HG03280 (cell line): ENCODE results near the gene DNAAF8.
A peak's percentile ranks its signal among the peaks of the same experiment; 100 is the strongest.

ENCODE experiments used
- ATAC-seq: cut with Tn5 transposase; IDR thresholded peaks from one replicate; pipeline ENCODE4 v1.9.1; 2021; ENCODE audit warnings: mild to moderate bottlenecking, moderate library complexity; ENCODE audit not compliant: unreplicated experiment

DNAAF8 gene

GRCh38 chr16:4750896-4751295 lies 16.6 kb downstream of the DNAAF8 start:
- ATAC-seq, result no peak

- no peak for ATAC-seq
These were observed 18.2 kb downstream of the DNAAF8 start for GRCh38 chr16:4752351-4753100.

- ATAC-seq, result no peak
These were observed 18.9 kb downstream of the DNAAF8 start for GRCh38 chr16:4753227-4753626.

- no peak for ATAC-seq
These were observed 20.5 kb downstream of the DNAAF8 start for GRCh38 chr16:4754865-4755264.

- ATAC-seq, result no peak
These were observed 21.4 kb downstream of the DNAAF8 start for GRCh38 chr16:4755687-4756086.

- no peak for ATAC-seq
These were observed 26.0 kb downstream of the DNAAF8 start for GRCh38 chr16:4760221-4760910.

GRCh38 chr16:4762205-4762604 lies 27.9 kb downstream of the DNAAF8 start:
- ATAC-seq, result no peak

GRCh38 chr16:4763791-4764190 lies 29.5 kb downstream of the DNAAF8 start:
- no peak for ATAC-seq

GRCh38 chr16:4765511-4766474 lies 31.5 kb downstream of the DNAAF8 start:
- no peak for ATAC-seq

- ATAC-seq, result peak; percentile 86
These were observed 32.7 kb downstream of the DNAAF8 start, which contains the start of gene ZNF500 for GRCh38 chr16:4766875-4767628. ZNF500 (minus strand) TSS chr16:4767162; CDS start chr16:4765978, 1,184 bp downstream.

- ATAC-seq, result no peak
These were observed 33.7 kb downstream of the DNAAF8 start for GRCh38 chr16:4767872-4768548.

- ATAC-seq, result peak; percentile 48
These were observed 34.4 kb downstream of the DNAAF8 start for GRCh38 chr16:4768549-4769305.

GRCh38 chr16:4769306-4769638 lies 34.9 kb downstream of the DNAAF8 start:
- ATAC-seq, result no peak

- ATAC-seq, result no peak
These were observed 37.3 kb downstream of the DNAAF8 start for GRCh38 chr16:4771646-4772045.

GRCh38 chr16:4772351-4772750 lies 38.0 kb downstream of the DNAAF8 start:
- no peak for ATAC-seq

- ATAC-seq, result no peak
These were observed 40.7 kb downstream of the DNAAF8 start for GRCh38 chr16:4775005-4775404.

- ATAC-seq, result no peak
These were observed 41.9 kb downstream of the DNAAF8 start for GRCh38 chr16:4776141-4776705.

- no peak for ATAC-seq
These were observed 43.2 kb downstream of the DNAAF8 start for GRCh38 chr16:4777339-4778049.
